Measurements from ENCODE around the gene CCL21. TPM values are rescaled to one million over a fixed set of nuclear protein-coding genes. Genes with fewer than 3 reads are reported as not detected.

CCL21 gene
- total and polyA plus RNA-seq, 7 donors, result 1.4 to 214 (median 129) TPM

DNA sequence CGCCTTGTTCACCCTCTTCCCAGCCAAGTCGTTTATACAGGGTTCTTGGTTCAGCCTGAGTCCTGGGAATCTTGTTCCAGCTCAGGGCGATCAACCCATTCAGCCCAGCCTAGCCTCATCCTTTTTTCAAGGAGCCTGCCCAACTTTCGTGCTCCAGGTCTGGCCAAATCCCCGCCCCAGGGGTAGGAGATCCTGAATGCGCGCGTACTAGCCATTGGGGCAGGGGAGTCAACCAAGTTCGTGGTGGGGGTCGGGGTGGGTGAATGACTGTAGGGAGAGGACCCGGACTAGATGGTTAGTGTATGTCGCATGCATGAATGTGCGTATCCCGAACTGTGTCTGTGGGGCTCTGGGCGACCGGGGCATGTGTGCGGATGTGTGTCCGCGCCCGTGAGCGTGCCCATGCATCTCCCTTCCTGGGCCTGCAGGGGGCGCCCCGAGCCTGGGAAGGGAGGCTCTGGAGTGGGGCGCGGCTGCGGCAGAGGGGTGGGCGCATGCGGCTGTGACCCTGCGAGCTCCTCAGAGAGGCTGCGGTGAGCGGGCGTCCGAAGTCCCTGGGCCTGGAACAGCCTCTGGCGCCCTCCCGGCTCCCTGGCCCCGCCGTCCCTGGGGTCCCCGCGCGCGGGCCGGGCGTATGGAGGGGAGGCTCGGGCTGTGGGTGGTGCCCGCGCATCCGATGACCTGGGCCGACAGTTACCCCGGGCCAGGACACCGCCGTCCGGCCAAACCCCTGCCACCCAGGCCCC lies 8.7 kb downstream of the CCL21 start:
- H3K9me3 ChIP-seq, result no peaks in the 10 kb centered on the region
- H3K36me3 ChIP-seq, result no peaks in the 10 kb centered on the region
- no peaks in the 10 kb centered on the region for H3K27me3 ChIP-seq
- DNase-seq, result peak; percentile 89
- intact Hi-C loops (cut with DNase I), result loop anchor here (2.0 to 5.0 kb wide), 4 partner anchors 36 to 286 kb away; partner anchors contain the start of genes DNAJB5 and GALT
- peaks cover 0 to 11% (median 5%) of the 10 kb centered on the region in 4 donors for H3K4me1 ChIP-seq
- TF ChIP-seq POLR2AphosphoS5 (IDR thresholded peaks at IDR 0.05) (peak in 1 of 4 donors; percentile 49), EP300 (IDR thresholded peaks at IDR 0.05) (no peak)
- TF ChIP-seq, protein P1, sequence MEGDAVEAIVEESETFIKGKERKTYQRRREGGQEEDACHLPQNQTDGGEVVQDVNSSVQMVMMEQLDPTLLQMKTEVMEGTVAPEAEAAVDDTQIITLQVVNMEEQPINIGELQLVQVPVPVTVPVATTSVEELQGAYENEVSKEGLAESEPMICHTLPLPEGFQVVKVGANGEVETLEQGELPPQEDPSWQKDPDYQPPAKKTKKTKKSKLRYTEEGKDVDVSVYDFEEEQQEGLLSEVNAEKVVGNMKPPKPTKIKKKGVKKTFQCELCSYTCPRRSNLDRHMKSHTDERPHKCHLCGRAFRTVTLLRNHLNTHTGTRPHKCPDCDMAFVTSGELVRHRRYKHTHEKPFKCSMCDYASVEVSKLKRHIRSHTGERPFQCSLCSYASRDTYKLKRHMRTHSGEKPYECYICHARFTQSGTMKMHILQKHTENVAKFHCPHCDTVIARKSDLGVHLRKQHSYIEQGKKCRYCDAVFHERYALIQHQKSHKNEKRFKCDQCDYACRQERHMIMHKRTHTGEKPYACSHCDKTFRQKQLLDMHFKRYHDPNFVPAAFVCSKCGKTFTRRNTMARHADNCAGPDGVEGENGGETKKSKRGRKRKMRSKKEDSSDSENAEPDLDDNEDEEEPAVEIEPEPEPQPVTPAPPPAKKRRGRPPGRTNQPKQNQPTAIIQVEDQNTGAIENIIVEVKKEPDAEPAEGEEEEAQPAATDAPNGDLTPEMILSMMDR (IDR thresholded peaks at IDR 0.05), result peak; percentile 80 to 94 (median 86)
- H3K27ac ChIP-seq, result peak overlapping the region; percentile 78 to 86 (median 80)
- 9 to 10% methylated on average over 52 of the region's 52 CpGs for WGBS, 2 donors
- peak overlapping the region; percentile 56 to 72 (median 62) for H3K4me3 ChIP-seq

DNA sequence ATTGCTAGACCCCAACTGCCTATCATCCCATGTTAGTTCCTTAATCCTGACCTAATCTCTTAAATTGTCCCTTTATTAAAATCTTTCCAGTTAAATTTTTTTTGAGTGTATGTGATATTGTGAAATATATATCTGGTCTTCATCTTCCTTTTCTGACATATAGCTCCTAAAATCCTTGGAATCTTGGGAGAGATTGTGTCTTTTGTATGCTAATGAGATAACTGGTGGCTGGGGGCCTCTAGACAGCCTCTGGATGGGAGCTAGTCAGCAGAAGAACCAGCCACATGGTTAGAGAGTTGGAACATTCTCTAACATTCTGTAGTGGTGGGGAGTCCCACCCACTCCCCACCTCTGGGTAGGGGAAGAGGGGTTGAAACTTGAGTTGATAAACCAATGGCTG lies 15.1 kb downstream of the CCL21 start:
- H3K27me3 ChIP-seq, result no peaks in the 10 kb centered on the region
- H3K4me3 ChIP-seq, result no peak overlapping the region
- peak; percentile 9 for DNase-seq
- no peaks in the 10 kb centered on the region for H3K4me1 ChIP-seq
- H3K27ac ChIP-seq, result no peak overlapping the region
- H3K9me3 ChIP-seq, result no peaks in the 10 kb centered on the region
- H3K36me3 ChIP-seq, result no peaks in the 10 kb centered on the region
- intact Hi-C loops (cut with DNase I), result no loop called here
- TF ChIP-seq POLR2AphosphoS5 (IDR thresholded peaks at IDR 0.05) (no peak), POLR2A (IDR thresholded peaks at IDR 0.05) (no peak), EP300 (IDR thresholded peaks at IDR 0.05) (no peak)
- TF ChIP-seq, protein P1 (IDR thresholded peaks at IDR 0.05), result no peak

- no peak for TF ChIP-seq EP300 (IDR thresholded peaks at IDR 0.05)
- TF ChIP-seq, protein P1 (IDR thresholded peaks at IDR 0.05), result no peak
- no peak for TF ChIP-seq POLR2AphosphoS5 (IDR thresholded peaks at IDR 0.05)
- Histone ChIP-seq H3K4me1 (no peaks in the 10 kb centered on the region), H3K27ac (no peak overlapping the region), H3K9me3 (no peaks in the 10 kb centered on the region), H3K27me3 (no peaks in the 10 kb centered on the region), H3K4me3 (no peak overlapping the region), H3K36me3 (no peaks in the 10 kb centered on the region)
- intact Hi-C loops (cut with DNase I), result no loop called here
- no peak for DNase-seq
- 66 to 78% methylated on average over 2 of the region's 2 CpGs for WGBS, 2 donors
Measured at GRCh38 chr9:34693560-34693959, 16.4 kb downstream of the CCL21 start.

GRCh38 chr9:34691936-34692315 lies 18.0 kb downstream of the CCL21 start:
- WGBS, 2 donors, result 82 to 84% methylated on average over 5 of the region's 5 CpGs
- no peak overlapping the region for H3K4me3 ChIP-seq
- H3K9me3 ChIP-seq, result no peaks in the 10 kb centered on the region
- TF ChIP-seq POLR2AphosphoS5 (IDR thresholded peaks at IDR 0.05) (no peak), POLR2A (IDR thresholded peaks at IDR 0.05) (no peak), EP300 (IDR thresholded peaks at IDR 0.05) (no peak)
- TF ChIP-seq, protein P1 (IDR thresholded peaks at IDR 0.05), result no peak
- intact Hi-C loops (cut with DNase I), result no loop called here
- no peak overlapping the region for H3K27ac ChIP-seq
- H3K36me3 ChIP-seq, result no peaks in the 10 kb centered on the region
- no peaks in the 10 kb centered on the region for H3K4me1 ChIP-seq
- H3K27me3 ChIP-seq, result no peaks in the 10 kb centered on the region
- DNase-seq, result peak; percentile 39
